Middle frontal gyrus (tissue), 1 donor: ENCODE results near the gene KCNJ4.
"Not testable (repeated sequence)": the region's sequence is repeated elsewhere in the genome, so short reads cannot be mapped to it uniquely, and the experiment has no call there.

Experiments
- DNase-seq: peaks from one replicate; pipeline ENCODE4 v3.0.0-alpha.2; 2015; ENCODE audit warnings: low spot score; ENCODE audit errors: extremely low spot score

The KCNJ4 gene

DNA sequence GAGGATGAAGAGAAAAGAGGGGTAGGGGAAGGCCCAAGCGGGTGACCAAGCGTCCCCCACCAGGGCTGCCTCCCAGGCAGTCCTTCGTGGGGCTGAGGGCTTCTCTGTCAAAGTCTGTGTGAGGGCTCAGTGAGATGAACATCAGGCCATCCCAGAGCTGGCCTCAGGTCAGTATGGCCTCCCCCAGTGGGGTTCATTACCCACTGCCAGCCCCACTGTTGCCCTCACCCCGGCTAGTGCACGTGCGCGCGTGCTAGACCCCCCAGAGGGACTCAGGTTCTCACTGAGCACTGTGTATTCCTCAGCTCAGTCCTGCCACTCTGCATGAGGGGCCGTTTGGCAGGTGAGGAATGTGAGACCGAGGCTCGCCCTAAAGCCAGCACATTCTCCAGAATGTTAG, 16.2 kb upstream of the KCNJ4 start:
- DNase-seq = no peak

DNA sequence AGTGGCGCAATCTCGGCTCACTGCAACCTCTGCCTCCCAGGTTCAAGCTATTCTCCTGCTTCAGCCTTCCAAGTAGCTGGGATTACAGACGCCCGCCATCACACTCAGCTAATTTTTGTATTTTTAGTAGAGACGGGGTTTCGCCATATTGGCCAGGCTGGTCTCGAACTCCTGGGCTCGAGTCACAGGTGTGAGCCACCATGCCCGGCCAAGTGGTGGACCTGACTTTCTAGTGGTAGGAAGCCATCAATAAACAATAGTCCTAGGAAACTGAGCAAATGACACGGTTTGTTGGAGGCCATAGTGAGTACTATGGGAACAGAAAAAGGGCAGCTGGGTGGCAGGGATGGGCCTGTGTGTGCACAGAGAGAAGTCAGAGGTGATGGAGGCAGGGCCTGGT, 15.2 kb upstream of the KCNJ4 start:
- not testable (repeated sequence) for DNase-seq

- DNase-seq = no peak
These were observed 14.3 kb upstream of the KCNJ4 start for GRCh38 chr22:38469306-38469781.

DNA sequence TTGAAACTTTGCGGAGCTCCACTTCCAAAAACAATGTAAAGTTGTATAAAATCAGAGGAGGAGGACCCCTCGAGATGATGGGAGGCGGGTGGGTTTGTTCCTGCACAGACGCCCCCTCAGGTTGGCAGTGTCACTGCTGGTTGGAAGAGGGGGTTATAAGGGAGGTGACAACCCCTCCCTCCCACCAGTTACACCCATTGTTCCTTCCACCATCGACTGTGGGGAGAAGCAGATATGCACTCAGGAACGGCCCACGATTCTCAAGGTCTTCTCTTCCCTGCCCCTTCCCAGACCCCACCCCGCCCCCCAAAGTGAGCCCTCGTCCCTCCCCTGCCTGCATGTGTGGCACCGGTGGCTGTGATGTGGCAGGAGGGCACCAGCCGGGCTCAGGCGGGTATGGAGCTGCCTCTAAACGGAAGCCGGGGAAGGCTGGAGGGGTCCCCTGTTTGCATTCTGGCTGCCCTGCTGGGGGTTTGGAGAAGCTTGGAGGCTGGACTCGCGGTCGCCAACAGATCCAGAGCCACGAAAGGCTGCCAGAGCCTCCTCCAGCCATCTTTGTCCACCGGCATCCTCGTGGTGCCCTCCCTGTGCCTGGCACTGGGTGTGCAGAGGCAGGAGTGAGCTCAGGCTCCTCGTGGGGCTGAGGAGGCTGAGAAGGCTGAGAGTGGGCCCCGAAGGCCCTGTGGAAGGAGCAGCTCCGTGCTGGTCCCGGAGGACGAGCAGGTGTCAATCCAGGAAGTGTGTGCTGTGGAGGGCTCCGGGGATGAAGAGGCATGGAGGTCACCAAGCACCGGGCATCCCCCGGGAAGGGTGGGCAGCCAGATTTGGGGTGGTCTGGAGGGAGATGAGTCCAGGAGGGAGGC, 13.7 kb upstream of the KCNJ4 start:
- no peak for DNase-seq

GRCh38 chr22:38467904-38468442, 13.0 kb upstream of the KCNJ4 start, which contains the start of gene KDELR3:
KDELR3 (plus strand) TSS chr22:38468096; CDS start chr22:38468234, 138 bp downstream.
- DNase-seq = no peak

- no peak for DNase-seq
These were observed 12.5 kb upstream of the KCNJ4 start for GRCh38 chr22:38467438-38467903.

- DNase-seq = no peak
These were observed 10.9 kb upstream of the KCNJ4 start for GRCh38 chr22:38465673-38466490.

GRCh38 chr22:38464992-38465672, 10.1 kb upstream of the KCNJ4 start:
- DNase-seq = no peak

GRCh38 chr22:38462960-38463784, 8.2 kb upstream of the KCNJ4 start:
- DNase-seq = no peak

DNA sequence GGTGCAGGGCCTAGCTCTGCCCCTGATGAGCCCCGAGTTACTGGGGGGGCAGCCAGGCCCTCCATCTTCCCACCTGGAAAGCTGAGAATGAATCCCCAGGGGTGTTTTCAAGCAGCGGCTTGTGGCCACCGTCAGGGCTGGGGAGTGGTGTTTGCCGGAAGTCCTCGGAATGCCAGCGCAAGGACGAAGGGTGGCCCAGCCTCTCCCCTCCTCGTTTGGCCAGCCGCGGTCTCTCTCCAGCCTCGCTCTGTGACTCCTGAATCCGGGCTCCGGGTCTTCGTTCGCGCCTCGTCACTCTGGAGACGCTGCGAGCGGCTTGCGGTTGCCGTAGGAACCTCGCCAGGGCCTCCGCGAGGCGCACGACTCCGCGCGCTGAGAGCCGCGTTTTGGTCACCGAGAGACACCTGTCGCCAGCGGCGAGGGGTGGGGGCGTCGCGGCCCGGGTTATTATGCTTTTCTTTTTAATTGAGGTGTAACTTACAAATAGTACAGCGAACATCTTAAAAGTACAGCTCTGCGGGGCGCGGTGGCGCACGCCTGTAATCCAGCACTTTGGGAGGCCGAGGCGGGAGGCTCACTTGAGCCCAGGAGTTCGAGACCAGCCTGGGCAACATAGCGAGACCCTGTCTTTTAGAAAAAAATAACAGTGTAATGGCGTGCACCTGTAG, 6.5 kb upstream of the KCNJ4 start:
- peak; percentile 55 for DNase-seq

- no peak for DNase-seq
These were observed 6.0 kb upstream of the KCNJ4 start for GRCh38 chr22:38461057-38461413.

DNA sequence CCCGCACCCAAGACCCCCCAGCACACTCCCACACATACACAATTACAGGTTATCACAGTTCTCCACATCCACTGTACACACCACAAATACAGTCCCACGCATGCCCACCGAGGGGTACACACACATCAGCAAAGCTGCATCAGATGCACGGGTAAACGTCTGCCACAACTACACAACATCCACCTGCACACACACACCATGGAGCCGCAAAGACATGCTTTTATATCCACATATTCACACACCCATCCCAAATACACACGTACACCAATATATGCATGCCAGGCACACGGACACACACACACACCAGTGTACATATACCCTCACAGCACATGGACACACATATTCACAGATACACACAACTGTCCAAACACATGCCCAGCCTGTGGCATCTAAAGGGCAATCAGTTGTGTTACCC, 5.4 kb upstream of the KCNJ4 start:
- DNase-seq = no peak

DNA sequence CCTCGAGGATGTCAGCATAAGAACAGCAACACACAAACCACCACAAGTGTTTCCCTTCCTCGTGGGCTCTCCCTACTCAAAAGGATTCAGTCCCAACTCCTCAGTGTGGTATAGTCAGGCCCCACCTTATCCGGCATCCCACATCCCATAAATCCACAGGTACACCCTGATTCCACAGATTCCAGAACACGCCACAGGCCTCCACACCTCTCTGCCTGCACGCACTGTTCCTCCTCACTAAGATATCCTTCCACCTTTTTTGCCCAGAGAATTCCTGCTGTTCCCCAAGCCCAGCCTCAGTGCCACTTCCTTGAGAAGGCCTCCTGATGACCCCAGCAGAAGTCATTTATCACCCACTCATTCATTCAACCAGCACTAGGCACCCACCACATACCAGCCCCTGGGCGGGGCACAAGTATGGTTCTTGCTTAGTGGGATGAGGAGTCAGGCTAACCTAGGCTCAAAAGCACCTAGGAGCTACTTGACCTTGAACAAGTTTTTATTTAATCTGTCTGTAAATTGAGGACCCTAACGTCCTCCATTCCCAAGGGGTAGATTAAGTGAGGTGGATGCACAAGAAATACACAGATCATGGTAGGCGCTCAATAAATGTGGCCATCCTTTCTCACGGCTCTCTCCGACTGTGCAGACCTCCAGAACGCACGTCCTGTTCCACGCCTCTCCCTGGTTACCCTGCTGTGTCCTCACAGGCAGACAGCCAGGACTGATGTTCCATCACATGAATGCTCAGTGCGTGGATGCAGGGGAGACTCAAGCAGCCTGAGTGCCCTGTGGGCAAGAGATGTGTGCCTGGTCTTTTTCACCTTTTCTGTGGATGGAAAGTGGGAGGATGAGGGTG, 2.1 kb upstream of the KCNJ4 start:
- no peak for DNase-seq

DNA sequence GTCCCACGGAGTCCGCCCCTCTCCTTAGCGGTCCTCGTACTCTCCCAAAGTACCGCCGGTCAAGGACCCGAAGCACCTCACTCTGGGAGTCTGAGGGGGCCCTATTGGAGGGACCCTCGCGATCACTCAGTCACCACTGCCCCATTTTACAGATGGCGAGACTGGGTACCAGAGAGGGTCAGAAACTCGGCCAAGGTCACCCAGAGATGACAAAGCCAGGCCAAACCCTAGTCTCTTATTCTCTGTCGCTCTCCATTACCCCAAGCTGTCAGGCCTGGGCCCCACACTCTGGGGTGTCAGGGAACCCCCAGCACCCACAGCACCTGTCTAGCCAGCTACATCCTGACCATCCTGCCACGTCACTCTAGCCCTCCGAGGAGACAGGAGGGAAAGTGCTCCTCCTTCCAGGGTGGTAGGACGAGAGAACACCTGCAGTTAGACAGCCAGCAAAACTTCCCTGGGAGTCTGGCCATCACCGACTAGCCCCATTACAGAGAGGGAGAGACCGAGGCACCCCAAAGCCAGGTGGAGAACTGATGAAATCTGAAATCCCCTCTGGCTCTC, 1.4 kb upstream of the KCNJ4 start:
- DNase-seq = no peak

GRCh38 chr22:38455530-38456271, 702 bp upstream of the KCNJ4 start:
- no peak for DNase-seq

DNA sequence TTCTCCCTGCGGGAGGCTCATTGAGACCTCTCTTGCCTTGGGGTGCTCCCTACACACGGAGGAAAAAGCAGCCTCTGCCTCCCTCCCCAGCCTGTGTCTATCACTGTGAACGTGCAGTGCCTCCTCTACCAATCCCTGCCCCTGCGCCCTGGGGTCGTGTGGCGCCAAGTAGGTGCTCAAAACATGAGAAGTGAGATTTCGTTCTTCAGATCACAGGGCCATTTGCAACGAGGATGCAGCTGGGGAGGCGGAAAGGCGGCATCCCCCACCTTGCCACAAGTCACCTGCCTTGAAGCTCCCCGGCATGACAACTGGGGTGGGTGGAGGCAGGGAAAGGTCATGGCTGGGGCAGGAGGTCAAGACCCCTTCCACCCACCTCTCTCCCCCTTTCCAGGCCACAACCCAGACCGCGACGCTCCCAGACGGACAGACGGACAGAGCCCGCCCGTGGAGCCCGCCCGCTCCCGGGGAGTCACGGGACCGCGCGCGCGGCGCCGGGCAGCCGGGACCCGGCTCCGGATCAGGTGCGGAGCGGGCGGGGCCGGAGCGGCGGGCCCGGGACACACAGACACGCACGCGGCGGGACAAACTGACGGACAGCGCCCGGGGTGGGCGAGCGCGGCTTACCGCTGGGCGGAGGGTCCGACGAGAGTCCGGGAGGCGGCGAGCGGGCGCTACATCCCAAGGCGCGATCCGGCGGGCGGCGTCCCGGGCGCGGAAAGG, 485 bp downstream of the KCNJ4 start:
- no peak for DNase-seq

- DNase-seq = no peak
These were observed 1.0 kb downstream of the KCNJ4 start for GRCh38 chr22:38453996-38454352.
